Neural crest cell (in vitro differentiated cells): ENCODE data around the gene OR51B4. TPM values are rescaled to one million over a fixed set of nuclear protein-coding genes. Genes with fewer than 3 reads are reported as not detected.
"Not testable (repeated sequence)": the region's sequence is repeated elsewhere in the genome, so short reads cannot be mapped to it uniquely, and the experiment has no call there.

Experiments
- DNase-seq: peaks from one replicate; pipeline ENCODE4 v3.0.0; 2021; ENCODE audit warnings: low read depth, mixed read lengths, low spot score
- H3K27ac Mint-ChIP-seq: one replicate; pipeline ENCODE4 v1.8.0; 2021; ENCODE audit warnings: mild to moderate bottlenecking, mixed read lengths; ENCODE audit not compliant: unreplicated experiment
- H3K27me3 Mint-ChIP-seq: 2 replicates; pipeline ENCODE4 v1.8.0; 2021; ENCODE audit warnings: low read depth, mild to moderate bottlenecking, mixed read lengths
- H3K36me3 Mint-ChIP-seq: 2 replicates; pipeline ENCODE4 v1.8.0; 2021; ENCODE audit warnings: low read depth, mild to moderate bottlenecking, mixed read lengths
- H3K4me1 Mint-ChIP-seq: 2 replicates; pipeline ENCODE4 v1.8.0; 2021; ENCODE audit warnings: mixed read lengths
- H3K4me3 Mint-ChIP-seq: one replicate; pipeline ENCODE4 v1.8.0; 2021; ENCODE audit warnings: mild to moderate bottlenecking, mixed read lengths
- H3K9me3 Mint-ChIP-seq: 2 replicates; pipeline ENCODE4 v1.8.0; 2021; ENCODE audit warnings: mixed read lengths
- CTCF ChIP-seq: fragments of 200-600 bp; sonication (generic); conservative IDR thresholded peaks from 2 replicates; pipeline ENCODE4 v1.5.0; 2021; ENCODE audit warnings: antibody characterized with exemption, mild to moderate bottlenecking
- total RNA-seq: library from RNA; stranded (reverse); gene quantifications from 2 replicates; pipeline ENCODE4 v1.2.1, GENCODE V29; 2021

OR51B4 gene
- total RNA-seq, 1 donor from 2014 or later = not detected

GRCh38 chr11:5343474-5344335 is 42.0 kb upstream of the OR51B4 start, which contains the start of gene OR51B5:
Gene OR51B5, minus strand, starts transcription at chr11:5343524. Its CDS starts 0 bp downstream, at chr11:5343524.
- no peak within 1 kb of the TSS for H3K4me3 Mint-ChIP-seq
- no peaks in the 10 kb centered on the region for H3K4me1 Mint-ChIP-seq
- no peak for DNase-seq
- H3K27ac Mint-ChIP-seq = no peak within 1 kb of the TSS
- H3K27me3 Mint-ChIP-seq = peaks cover 26% of the 10 kb centered on the region
- no peaks in the 10 kb centered on the region for H3K9me3 Mint-ChIP-seq
- no peaks in the 10 kb centered on the region for H3K36me3 Mint-ChIP-seq
- no peak for TF ChIP-seq CTCF

- Mint-ChIP-seq H3K27me3 (no peaks in the 10 kb centered on the region), H3K4me1 (no peaks in the 10 kb centered on the region), H3K9me3 (no peaks in the 10 kb centered on the region), H3K27ac (no peak overlapping the region), H3K36me3 (no peaks in the 10 kb centered on the region), H3K4me3 (no peak overlapping the region)
- TF ChIP-seq CTCF = no peak
- DNase-seq = no peak
These were observed 38.1 kb upstream of the OR51B4 start for GRCh38 chr11:5339771-5340322.

- not testable (repeated sequence) for H3K36me3 Mint-ChIP-seq, H3K27me3 Mint-ChIP-seq, H3K27ac Mint-ChIP-seq, H3K9me3 Mint-ChIP-seq, H3K4me1 Mint-ChIP-seq, DNase-seq, H3K4me3 Mint-ChIP-seq
These were observed 35.5 kb upstream of the OR51B4 start for GRCh38 chr11:5337253-5337652.

- Mint-ChIP-seq H3K9me3 (no peaks in the 10 kb centered on the region), H3K27me3 (no peaks in the 10 kb centered on the region), H3K27ac (no peak overlapping the region), H3K4me3 (no peak overlapping the region), H3K36me3 (no peaks in the 10 kb centered on the region), H3K4me1 (no peaks in the 10 kb centered on the region)
- no peak for TF ChIP-seq CTCF
- DNase-seq = no peak
These were observed 34.6 kb upstream of the OR51B4 start for GRCh38 chr11:5336331-5336730.

GRCh38 chr11:5335170-5335569 is 33.4 kb upstream of the OR51B4 start:
- no peaks in the 10 kb centered on the region for H3K27me3 Mint-ChIP-seq
- DNase-seq = no peak
- no peak overlapping the region for H3K4me3 Mint-ChIP-seq
- H3K36me3 Mint-ChIP-seq = no peaks in the 10 kb centered on the region
- no peak overlapping the region for H3K27ac Mint-ChIP-seq
- no peaks in the 10 kb centered on the region for H3K9me3 Mint-ChIP-seq
- TF ChIP-seq CTCF = no peak
- H3K4me1 Mint-ChIP-seq = no peaks in the 10 kb centered on the region

- no peak for DNase-seq
- TF ChIP-seq CTCF = no peak
- Mint-ChIP-seq H3K36me3 (no peaks in the 10 kb centered on the region), H3K4me1 (no peaks in the 10 kb centered on the region), H3K27ac (peak within 1 kb of the TSS; percentile 37), H3K9me3 (no peaks in the 10 kb centered on the region), H3K27me3 (peaks cover 3% of the 10 kb centered on the region), H3K4me3 (no peak within 1 kb of the TSS)
These were observed 22.5 kb upstream of the OR51B4 start, which contains the start of gene OR51B2 for GRCh38 chr11:5324197-5324596. Gene OR51B2, minus strand, starts transcription at chr11:5324297. Its CDS starts 0 bp downstream, at chr11:5324297.
